Mucosa of rectum (tissue), 2 donors: Measurements from ENCODE around the gene SPACA6.

Source experiments
- H3K27ac ChIP-seq, 2 donors: one replicate each; pipeline ENCODE4 v1.7.0; 2013; ENCODE audit warnings: inconsistent platforms in 2 of 2, low read depth in 2 of 2, low read length in 2 of 2
- H3K27me3 ChIP-seq, 2 donors: one replicate each; pipeline ENCODE4 v1.7.0; 2013; ENCODE audit warnings: low read length in 2 of 2; ENCODE audit not compliant: control insufficient read depth in 2 of 2, insufficient read depth in 2 of 2
- H3K36me3 ChIP-seq, 2 donors: one replicate each; pipeline ENCODE4 v1.7.0; 2013; ENCODE audit warnings: low read length in 2 of 2; ENCODE audit not compliant: control insufficient read depth in 2 of 2, insufficient read depth in 2 of 2
- H3K4me1 ChIP-seq, 2 donors: one replicate each; pipeline ENCODE4 v1.7.0; 2013; ENCODE audit warnings: low read length in 2 of 2, mild to moderate bottlenecking in 1 of 2; ENCODE audit not compliant: control insufficient read depth in 2 of 2, insufficient read depth in 2 of 2
- H3K4me3 ChIP-seq, 2 donors: one replicate each; pipeline ENCODE4 v1.7.0; 2013; ENCODE audit warnings: low read length in 2 of 2
- H3K9ac ChIP-seq, 2 donors: one replicate each; pipeline ENCODE4 v1.7.0; 2013; ENCODE audit warnings: low read length in 2 of 2, low read depth in 1 of 2, mild to moderate bottlenecking in 1 of 2
- H3K9me3 ChIP-seq, 2 donors: one replicate each; pipeline ENCODE4 v1.7.0; 2013; ENCODE audit warnings: low read length in 2 of 2; ENCODE audit not compliant: control insufficient read depth in 2 of 2
- donor health status: healthy.
- donor health status: Normal muscosa, but diverticular disease.

Gene SPACA6

DNA sequence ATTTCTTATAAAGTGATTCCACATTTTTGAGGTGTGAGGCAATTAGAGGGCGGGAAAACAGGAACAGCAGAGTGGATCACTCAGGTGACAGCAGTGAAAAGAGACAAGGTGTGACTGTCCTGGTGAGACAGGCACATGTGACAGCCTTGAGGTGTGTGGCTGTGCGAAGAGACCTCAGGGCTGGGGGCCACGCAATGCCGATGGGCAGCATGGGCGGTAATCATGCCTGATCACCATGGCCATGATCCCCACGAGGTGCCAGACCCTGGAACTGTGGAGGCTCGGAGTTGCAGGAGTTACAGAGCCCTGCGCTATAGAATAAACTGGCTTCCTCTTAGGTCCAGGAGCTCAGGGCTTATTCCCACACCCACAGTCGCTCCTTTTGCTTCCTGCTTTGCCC, 2.0 kb downstream of the SPACA6 start:
- no peaks in the 10 kb centered on the region for H3K9me3 ChIP-seq
- peaks cover 0 to 3% of the 10 kb centered on the region in 2 donors for H3K27me3 ChIP-seq
- peaks cover 0 to 3% of the 10 kb centered on the region in 2 donors for H3K4me1 ChIP-seq
- H3K36me3 ChIP-seq: peaks cover 2 to 3% of the 10 kb centered on the region in 2 donors
- H3K9ac ChIP-seq: no peak overlapping the region
- no peak overlapping the region for H3K27ac ChIP-seq
- H3K4me3 ChIP-seq: no peak overlapping the region

- H3K27ac ChIP-seq: no peak overlapping the region
- peaks cover 0 to 3% of the 10 kb centered on the region in 2 donors for H3K4me1 ChIP-seq
- H3K9ac ChIP-seq: no peak overlapping the region
- H3K9me3 ChIP-seq: no peaks in the 10 kb centered on the region
- no peak overlapping the region for H3K4me3 ChIP-seq
- no peaks in the 10 kb centered on the region for H3K27me3 ChIP-seq
- H3K36me3 ChIP-seq: peaks cover 2 to 3% of the 10 kb centered on the region in 2 donors
These were observed 2.7 kb downstream of the SPACA6 start for GRCh38 chr19:51695702-51696315.

- H3K9me3 ChIP-seq: no peaks in the 10 kb centered on the region
- no peak overlapping the region for H3K4me3 ChIP-seq
- H3K4me1 ChIP-seq: peaks cover 0 to 3% of the 10 kb centered on the region in 2 donors
- no peaks in the 10 kb centered on the region for H3K27me3 ChIP-seq
- no peak overlapping the region for H3K27ac ChIP-seq
- H3K9ac ChIP-seq: no peak overlapping the region
- H3K36me3 ChIP-seq: peaks cover 2 to 3% of the 10 kb centered on the region in 2 donors
These were observed 3.5 kb downstream of the SPACA6 start for GRCh38 chr19:51696606-51697005.

DNA sequence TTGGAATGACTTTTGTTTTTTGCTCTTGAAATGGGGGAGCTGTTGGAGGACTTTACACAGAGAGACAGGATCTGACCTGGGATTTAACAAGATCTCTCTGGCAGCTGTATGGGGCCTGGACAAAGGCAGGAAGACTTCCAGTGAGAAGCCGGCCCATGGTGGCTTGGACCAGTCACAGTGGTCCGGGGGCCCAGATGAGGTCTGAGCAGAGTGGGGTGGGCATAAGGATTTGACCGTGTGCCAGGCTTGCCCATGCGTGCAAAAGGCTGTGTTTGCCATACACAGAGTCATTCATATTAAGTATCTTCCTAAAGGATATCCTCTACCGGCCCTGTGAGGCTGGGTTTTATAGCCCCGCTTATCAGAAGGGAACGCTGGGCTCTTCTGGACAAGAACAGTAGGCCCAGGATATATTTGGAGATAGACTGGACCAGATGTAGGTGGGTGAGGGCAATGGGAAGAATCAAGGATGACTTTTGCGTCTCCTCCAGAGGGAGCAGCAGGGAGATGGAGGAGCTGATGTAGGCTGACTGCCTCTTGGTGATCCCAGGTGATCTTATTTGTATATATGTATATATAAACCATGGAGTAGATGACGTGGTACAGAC, 4.1 kb downstream of the SPACA6 start:
- Histone ChIP-seq H3K9ac (no peak overlapping the region), H3K36me3 (peaks cover 2 to 3% of the 10 kb centered on the region in 2 donors), H3K27me3 (no peaks in the 10 kb centered on the region), H3K4me3 (no peak overlapping the region), H3K4me1 (peaks cover 0 to 3% of the 10 kb centered on the region in 2 donors), H3K27ac (no peak overlapping the region), H3K9me3 (no peaks in the 10 kb centered on the region)

GRCh38 chr19:51698296-51698695, 5.2 kb downstream of the SPACA6 start:
- H3K36me3 ChIP-seq: peaks cover 2 to 3% of the 10 kb centered on the region in 2 donors
- H3K27me3 ChIP-seq: no peaks in the 10 kb centered on the region
- no peak overlapping the region for H3K9ac ChIP-seq
- no peak overlapping the region for H3K4me3 ChIP-seq
- peaks cover 5 to 11% of the 10 kb centered on the region in 2 donors for H3K4me1 ChIP-seq
- H3K9me3 ChIP-seq: no peaks in the 10 kb centered on the region
- no peak overlapping the region for H3K27ac ChIP-seq

DNA sequence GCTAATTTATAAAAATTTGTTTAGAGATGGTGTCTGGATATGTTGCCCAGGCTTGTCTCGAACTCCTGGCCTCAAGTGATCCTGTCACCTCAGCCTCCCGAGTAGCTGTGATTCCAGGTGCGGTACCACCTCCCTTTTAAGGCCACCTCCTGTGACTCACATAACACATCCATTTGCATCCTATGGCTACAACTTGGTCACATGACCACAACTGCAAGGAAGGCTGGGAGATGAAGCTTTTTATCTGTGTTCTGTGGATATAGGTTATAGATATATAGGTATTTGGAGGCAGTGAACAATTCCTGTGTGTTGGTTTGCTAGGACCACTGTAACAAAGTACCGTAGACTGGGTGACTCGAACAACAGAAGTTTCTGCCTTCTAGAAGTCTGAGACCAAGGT, 6.0 kb downstream of the SPACA6 start:
- H3K27me3 ChIP-seq: no peaks in the 10 kb centered on the region
- peaks cover 8 to 14% of the 10 kb centered on the region in 2 donors for H3K4me1 ChIP-seq
- no peak overlapping the region for H3K27ac ChIP-seq
- peaks cover 2 to 3% of the 10 kb centered on the region in 2 donors for H3K36me3 ChIP-seq
- no peak overlapping the region for H3K4me3 ChIP-seq
- H3K9ac ChIP-seq: no peak overlapping the region
- H3K9me3 ChIP-seq: no peaks in the 10 kb centered on the region

DNA sequence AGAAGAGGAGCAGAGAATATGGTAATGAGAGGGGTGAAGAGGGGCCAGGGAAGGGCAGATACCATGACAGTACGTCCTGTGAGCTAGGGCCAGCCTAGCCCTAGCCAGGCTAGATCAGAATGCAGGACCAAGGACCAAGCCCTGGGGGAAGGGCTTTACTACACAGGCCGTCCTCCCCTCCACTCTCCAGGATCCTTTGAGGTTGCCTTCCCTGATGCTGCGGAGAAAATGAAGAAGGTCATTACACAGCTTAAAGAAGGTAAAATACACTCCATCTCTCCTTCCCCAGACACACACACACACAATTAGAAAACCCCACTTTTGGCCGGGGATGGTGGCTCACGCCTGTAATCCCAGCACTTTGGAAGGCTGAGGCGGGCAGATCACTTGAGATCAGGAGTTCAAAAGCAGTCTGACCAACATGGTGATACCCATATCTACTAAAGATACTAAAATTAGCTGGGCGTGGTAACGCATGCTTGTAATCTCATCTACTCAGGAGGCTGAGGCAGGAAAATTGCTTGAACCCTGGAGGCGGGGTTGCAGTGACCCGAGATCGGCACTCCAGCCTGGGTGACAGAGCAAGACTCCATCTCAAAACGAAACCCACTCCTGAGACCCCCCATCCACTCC, 8.5 kb downstream of the SPACA6 start:
- Histone ChIP-seq H3K4me3 (no peak overlapping the region), H3K27me3 (no peaks in the 10 kb centered on the region), H3K36me3 (peaks cover 5 to 6% of the 10 kb centered on the region in 2 donors), H3K9me3 (no peaks in the 10 kb centered on the region), H3K4me1 (peaks cover 10 to 20% of the 10 kb centered on the region in 2 donors), H3K9ac (no peak overlapping the region), H3K27ac (peak overlapping the region in 1 of 2 donors; percentile 92)

GRCh38 chr19:51702103-51702824, 9.1 kb downstream of the SPACA6 start:
- Histone ChIP-seq H3K36me3 (peaks cover 5 to 6% of the 10 kb centered on the region in 2 donors), H3K9me3 (no peaks in the 10 kb centered on the region), H3K4me1 (peaks cover 10 to 20% of the 10 kb centered on the region in 2 donors), H3K4me3 (peak overlapping the region; percentile 7 to 91), H3K9ac (no peak overlapping the region), H3K27me3 (no peaks in the 10 kb centered on the region), H3K27ac (peak overlapping the region in 1 of 2 donors; percentile 92)

DNA sequence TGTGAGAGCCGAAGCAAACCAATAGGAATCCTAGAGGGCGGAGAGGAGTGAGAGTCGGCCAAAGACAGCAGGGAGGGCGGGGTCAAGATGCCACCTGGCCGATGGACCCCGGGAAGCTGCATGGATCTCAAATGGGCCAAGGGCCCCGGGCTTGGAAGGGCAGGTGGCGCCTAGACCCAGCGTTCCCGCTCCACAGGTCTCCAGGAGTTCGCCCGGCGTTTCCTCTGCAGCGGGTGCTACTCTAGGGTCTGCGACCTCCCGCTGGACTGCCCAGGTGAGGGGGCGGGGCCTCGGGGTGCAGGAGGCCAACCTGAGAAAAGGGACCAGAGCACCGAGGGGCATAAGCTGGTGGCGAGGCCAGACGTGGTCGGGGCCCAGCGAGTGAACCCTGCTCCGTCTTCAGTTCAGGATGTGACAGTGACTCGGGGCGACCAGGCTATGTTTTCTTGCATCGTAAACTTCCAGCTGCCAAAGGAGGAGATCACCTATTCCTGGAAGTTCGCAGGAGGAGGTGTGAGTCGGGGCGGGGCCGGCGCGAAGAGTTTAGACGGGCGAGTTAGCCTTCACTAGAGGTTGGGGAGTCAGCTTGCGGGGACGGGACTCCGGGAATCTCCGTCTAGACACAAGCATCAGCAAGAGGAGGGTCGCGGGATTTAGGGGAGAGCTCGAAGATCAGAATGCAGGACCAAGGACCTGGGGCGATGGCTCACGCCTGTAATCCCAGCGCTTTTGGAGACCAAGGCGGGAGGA, 9.9 kb downstream of the SPACA6 start:
- Histone ChIP-seq H3K9ac (peak overlapping the region in 1 of 2 donors; percentile 29), H3K36me3 (peaks cover 5 to 6% of the 10 kb centered on the region in 2 donors), H3K27ac (peak overlapping the region; percentile 4 to 92), H3K4me1 (peaks cover 10 to 20% of the 10 kb centered on the region in 2 donors), H3K4me3 (peak overlapping the region; percentile 70 to 91), H3K9me3 (no peaks in the 10 kb centered on the region), H3K27me3 (no peaks in the 10 kb centered on the region)
